Measurements from ENCODE around the gene LRP8. TPM values are rescaled to one million over a fixed set of nuclear protein-coding genes. Genes with fewer than 3 reads are reported as not detected.

Gene LRP8
- polyA plus RNA-seq, 2 donors = 2.7 to 6.9 TPM

DNA sequence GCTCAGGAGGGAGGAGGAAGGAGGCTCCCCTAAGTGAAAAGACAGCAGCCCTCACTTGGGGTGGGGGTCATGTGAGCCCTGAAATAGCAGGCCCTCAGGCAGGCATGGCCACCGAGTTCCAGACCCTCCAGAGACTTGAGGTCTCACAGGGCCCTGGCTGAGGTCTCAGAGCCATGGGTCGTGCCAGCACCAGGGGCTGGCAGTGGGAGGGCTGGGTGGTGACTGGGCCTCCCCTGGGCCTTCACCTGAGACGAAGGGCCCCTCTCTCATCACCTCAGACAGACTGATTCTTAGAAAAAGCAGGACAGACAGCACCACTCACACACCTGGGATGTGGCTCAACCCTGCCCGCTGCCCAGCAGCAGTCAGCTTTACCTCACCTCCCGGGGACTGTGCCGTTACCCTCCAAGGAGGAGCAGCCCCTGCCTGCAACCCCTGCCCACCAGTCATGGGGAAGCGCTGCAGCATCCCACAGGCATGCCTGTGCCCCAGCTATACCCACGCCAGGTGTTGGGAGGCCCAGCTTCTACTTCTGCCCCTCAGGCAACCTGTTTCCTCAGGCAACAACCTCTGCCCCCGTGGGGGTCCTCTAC is 42.6 kb upstream of the LRP8 start:
- 77 to 87% methylated on average over 9 of the region's 9 CpGs for WGBS, 2 donors
- H3K9me3 ChIP-seq (ENCODE audit: control insufficient read depth in 2 of 2, insufficient read depth in 1 of 2, low read depth in 1 of 2, low read length in 1 of 2) = no peaks in the 10 kb centered on the region
- no peaks in the 10 kb centered on the region for H3K4me1 ChIP-seq (ENCODE audit: control insufficient read depth in 2 of 2, insufficient read depth in 2 of 2, low read length in 1 of 2)

DNA sequence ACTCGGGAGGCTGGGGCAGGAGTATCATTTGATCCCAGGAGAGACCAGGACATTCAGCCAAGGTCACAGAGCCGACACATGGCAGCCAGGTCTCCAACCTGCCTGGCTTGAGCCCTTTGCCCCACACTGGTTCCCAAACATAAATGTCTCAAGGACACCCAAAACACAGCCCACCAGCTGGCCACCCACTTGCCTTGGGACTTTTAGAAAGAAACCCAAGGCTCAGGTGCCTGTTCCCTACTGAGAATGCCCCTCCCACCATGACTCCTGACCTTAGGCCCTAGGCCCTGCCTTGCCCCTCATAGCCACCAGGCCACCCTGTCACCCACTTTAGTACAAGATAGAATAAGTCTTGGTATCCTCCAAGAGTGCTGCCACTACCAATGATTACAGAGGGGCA is 41.9 kb upstream of the LRP8 start:
- Histone ChIP-seq H3K27me3 (ENCODE audit: control insufficient read depth in 1 of 2, insufficient read depth in 2 of 2, low read length in 2 of 2) (peaks cover 0 to 2% of the 10 kb centered on the region in 2 donors), H3K27ac (ENCODE audit: low read depth in 2 of 2, low read length in 1 of 2) (no peak overlapping the region), H3K9me3 (ENCODE audit: control insufficient read depth in 2 of 2, insufficient read depth in 1 of 2, low read depth in 1 of 2, low read length in 1 of 2) (no peaks in the 10 kb centered on the region), H3K36me3 (ENCODE audit: control insufficient read depth in 2 of 2, insufficient read depth in 2 of 2, low read length in 1 of 2) (no peaks in the 10 kb centered on the region), H3K4me3 (ENCODE audit: low read depth in 1 of 2, low read length in 2 of 2) (no peak overlapping the region), H3K4me1 (ENCODE audit: control insufficient read depth in 2 of 2, insufficient read depth in 2 of 2, low read length in 1 of 2) (no peaks in the 10 kb centered on the region)
- 89% methylated on average over 2 of the region's 2 CpGs for WGBS, 2 donors

More for the DNA sequence above, 42.6 kb upstream of the LRP8 start:
- Histone ChIP-seq H3K4me3 (ENCODE audit: low read depth in 1 of 2, low read length in 2 of 2) (no peak overlapping the region), H3K27ac (ENCODE audit: low read depth in 2 of 2, low read length in 1 of 2) (no peak overlapping the region), H3K36me3 (ENCODE audit: control insufficient read depth in 2 of 2, insufficient read depth in 2 of 2, low read length in 1 of 2) (no peaks in the 10 kb centered on the region), H3K27me3 (ENCODE audit: control insufficient read depth in 1 of 2, insufficient read depth in 2 of 2, low read length in 2 of 2) (no peaks in the 10 kb centered on the region)

GRCh38 chr1:53369034-53369750 is 41.3 kb upstream of the LRP8 start:
- Histone ChIP-seq H3K27ac (ENCODE audit: low read depth in 2 of 2, low read length in 1 of 2) (no peak overlapping the region), H3K4me1 (ENCODE audit: control insufficient read depth in 2 of 2, insufficient read depth in 2 of 2, low read length in 1 of 2) (no peaks in the 10 kb centered on the region), H3K36me3 (ENCODE audit: control insufficient read depth in 2 of 2, insufficient read depth in 2 of 2, low read length in 1 of 2) (no peaks in the 10 kb centered on the region), H3K4me3 (ENCODE audit: low read depth in 1 of 2, low read length in 2 of 2) (no peak overlapping the region), H3K27me3 (ENCODE audit: control insufficient read depth in 1 of 2, insufficient read depth in 2 of 2, low read length in 2 of 2) (peaks cover 0 to 2% of the 10 kb centered on the region in 2 donors), H3K9me3 (ENCODE audit: control insufficient read depth in 2 of 2, insufficient read depth in 1 of 2, low read depth in 1 of 2, low read length in 1 of 2) (no peaks in the 10 kb centered on the region)
- WGBS, 2 donors = 90 to 93% methylated on average over 11 of the region's 11 CpGs

- Histone ChIP-seq H3K27me3 (ENCODE audit: control insufficient read depth in 1 of 2, insufficient read depth in 2 of 2, low read length in 2 of 2) (peaks cover 0 to 2% of the 10 kb centered on the region in 2 donors), H3K4me1 (ENCODE audit: control insufficient read depth in 2 of 2, insufficient read depth in 2 of 2, low read length in 1 of 2) (no peaks in the 10 kb centered on the region), H3K27ac (ENCODE audit: low read depth in 2 of 2, low read length in 1 of 2) (no peak overlapping the region), H3K9me3 (ENCODE audit: control insufficient read depth in 2 of 2, insufficient read depth in 1 of 2, low read depth in 1 of 2, low read length in 1 of 2) (no peaks in the 10 kb centered on the region), H3K4me3 (ENCODE audit: low read depth in 1 of 2, low read length in 2 of 2) (no peak overlapping the region), H3K36me3 (ENCODE audit: control insufficient read depth in 2 of 2, insufficient read depth in 2 of 2, low read length in 1 of 2) (no peaks in the 10 kb centered on the region)
- 63 to 66% methylated on average over 14 of the region's 14 CpGs for WGBS, 2 donors
These were observed 40.6 kb upstream of the LRP8 start for GRCh38 chr1:53368314-53369033.

GRCh38 chr1:53367503-53368313 is 39.8 kb upstream of the LRP8 start:
- Histone ChIP-seq H3K4me1 (ENCODE audit: control insufficient read depth in 2 of 2, insufficient read depth in 2 of 2, low read length in 1 of 2) (no peaks in the 10 kb centered on the region), H3K36me3 (ENCODE audit: control insufficient read depth in 2 of 2, insufficient read depth in 2 of 2, low read length in 1 of 2) (no peaks in the 10 kb centered on the region), H3K9me3 (ENCODE audit: control insufficient read depth in 2 of 2, insufficient read depth in 1 of 2, low read depth in 1 of 2, low read length in 1 of 2) (no peaks in the 10 kb centered on the region), H3K4me3 (ENCODE audit: low read depth in 1 of 2, low read length in 2 of 2) (no peak overlapping the region), H3K27ac (ENCODE audit: low read depth in 2 of 2, low read length in 1 of 2) (no peak overlapping the region), H3K27me3 (ENCODE audit: control insufficient read depth in 1 of 2, insufficient read depth in 2 of 2, low read length in 2 of 2) (peaks cover 0 to 2% of the 10 kb centered on the region in 2 donors)
- 57 to 70% methylated on average over 7 of the region's 7 CpGs for WGBS, 2 donors

DNA sequence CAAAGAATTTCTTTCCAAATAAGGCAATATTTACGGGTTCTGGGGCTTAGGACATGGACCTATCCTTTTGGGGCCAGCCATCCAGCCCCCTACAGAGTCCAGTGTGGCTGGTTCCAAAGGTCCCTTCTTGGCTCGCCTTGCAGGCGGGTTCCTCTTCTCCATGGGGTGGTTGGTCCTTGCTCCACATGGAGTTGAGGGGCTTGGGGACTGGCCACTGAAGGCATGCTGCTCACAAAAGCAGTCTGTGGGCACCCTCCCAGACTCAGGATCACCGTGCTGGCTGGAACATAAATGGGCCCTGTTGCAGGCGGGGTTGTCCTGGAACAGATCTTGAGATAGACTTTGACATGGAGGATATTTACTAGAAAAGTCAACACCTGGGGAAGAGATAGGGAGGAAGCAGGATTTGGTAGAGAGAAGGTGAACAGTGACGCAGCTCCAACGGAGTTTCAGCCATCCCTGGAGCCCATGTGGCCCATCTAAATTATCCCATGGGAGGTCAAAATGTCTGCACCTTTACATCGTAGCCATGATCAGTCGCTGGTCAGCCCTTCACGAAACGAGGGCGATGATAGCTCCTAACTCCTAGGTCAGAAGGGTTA is 39.1 kb upstream of the LRP8 start:
- Histone ChIP-seq H3K36me3 (ENCODE audit: control insufficient read depth in 2 of 2, insufficient read depth in 2 of 2, low read length in 1 of 2) (no peaks in the 10 kb centered on the region), H3K4me3 (ENCODE audit: low read depth in 1 of 2, low read length in 2 of 2) (no peak overlapping the region), H3K27ac (ENCODE audit: low read depth in 2 of 2, low read length in 1 of 2) (no peak overlapping the region), H3K27me3 (ENCODE audit: control insufficient read depth in 1 of 2, insufficient read depth in 2 of 2, low read length in 2 of 2) (peaks cover 0 to 2% of the 10 kb centered on the region in 2 donors), H3K9me3 (ENCODE audit: control insufficient read depth in 2 of 2, insufficient read depth in 1 of 2, low read depth in 1 of 2, low read length in 1 of 2) (no peaks in the 10 kb centered on the region), H3K4me1 (ENCODE audit: control insufficient read depth in 2 of 2, insufficient read depth in 2 of 2, low read length in 1 of 2) (no peaks in the 10 kb centered on the region)
- 88 to 93% methylated on average over 12 of the region's 12 CpGs for WGBS, 2 donors

GRCh38 chr1:53365437-53366063 is 37.7 kb upstream of the LRP8 start:
- Histone ChIP-seq H3K27me3 (ENCODE audit: control insufficient read depth in 1 of 2, insufficient read depth in 2 of 2, low read length in 2 of 2) (peaks cover 0 to 2% of the 10 kb centered on the region in 2 donors), H3K4me1 (ENCODE audit: control insufficient read depth in 2 of 2, insufficient read depth in 2 of 2, low read length in 1 of 2) (no peaks in the 10 kb centered on the region), H3K4me3 (ENCODE audit: low read depth in 1 of 2, low read length in 2 of 2) (no peak overlapping the region), H3K36me3 (ENCODE audit: control insufficient read depth in 2 of 2, insufficient read depth in 2 of 2, low read length in 1 of 2) (no peaks in the 10 kb centered on the region), H3K27ac (ENCODE audit: low read depth in 2 of 2, low read length in 1 of 2) (no peak overlapping the region), H3K9me3 (ENCODE audit: control insufficient read depth in 2 of 2, insufficient read depth in 1 of 2, low read depth in 1 of 2, low read length in 1 of 2) (no peaks in the 10 kb centered on the region)
- 66 to 80% methylated on average over 12 of the region's 12 CpGs for WGBS, 2 donors

- H3K27ac ChIP-seq (ENCODE audit: low read depth in 2 of 2, low read length in 1 of 2) = no peak overlapping the region
These were observed 35.2 kb upstream of the LRP8 start for GRCh38 chr1:53362851-53363642.

More at GRCh38 chr1:53362851-53363642, 35.2 kb upstream of the LRP8 start:
- WGBS, 2 donors = 83 to 92% methylated on average over 9 of the region's 9 CpGs
- H3K9me3 ChIP-seq (ENCODE audit: control insufficient read depth in 2 of 2, insufficient read depth in 1 of 2, low read depth in 1 of 2, low read length in 1 of 2) = no peaks in the 10 kb centered on the region
- H3K36me3 ChIP-seq (ENCODE audit: control insufficient read depth in 2 of 2, insufficient read depth in 2 of 2, low read length in 1 of 2) = no peaks in the 10 kb centered on the region
- H3K4me1 ChIP-seq (ENCODE audit: control insufficient read depth in 2 of 2, insufficient read depth in 2 of 2, low read length in 1 of 2) = no peaks in the 10 kb centered on the region
- no peak overlapping the region for H3K4me3 ChIP-seq (ENCODE audit: low read depth in 1 of 2, low read length in 2 of 2)
- H3K27me3 ChIP-seq (ENCODE audit: control insufficient read depth in 1 of 2, insufficient read depth in 2 of 2, low read length in 2 of 2) = peaks cover 0 to 2% of the 10 kb centered on the region in 2 donors
